GM21786 (cell line): Measurements from ENCODE around the gene NCKIPSD.

Experiments
- ATAC-seq: cut with Tn5 transposase; IDR thresholded peaks from one replicate; pipeline ENCODE4 v1.9.1; 2021; ENCODE audit not compliant: unreplicated experiment

NCKIPSD gene

DNA sequence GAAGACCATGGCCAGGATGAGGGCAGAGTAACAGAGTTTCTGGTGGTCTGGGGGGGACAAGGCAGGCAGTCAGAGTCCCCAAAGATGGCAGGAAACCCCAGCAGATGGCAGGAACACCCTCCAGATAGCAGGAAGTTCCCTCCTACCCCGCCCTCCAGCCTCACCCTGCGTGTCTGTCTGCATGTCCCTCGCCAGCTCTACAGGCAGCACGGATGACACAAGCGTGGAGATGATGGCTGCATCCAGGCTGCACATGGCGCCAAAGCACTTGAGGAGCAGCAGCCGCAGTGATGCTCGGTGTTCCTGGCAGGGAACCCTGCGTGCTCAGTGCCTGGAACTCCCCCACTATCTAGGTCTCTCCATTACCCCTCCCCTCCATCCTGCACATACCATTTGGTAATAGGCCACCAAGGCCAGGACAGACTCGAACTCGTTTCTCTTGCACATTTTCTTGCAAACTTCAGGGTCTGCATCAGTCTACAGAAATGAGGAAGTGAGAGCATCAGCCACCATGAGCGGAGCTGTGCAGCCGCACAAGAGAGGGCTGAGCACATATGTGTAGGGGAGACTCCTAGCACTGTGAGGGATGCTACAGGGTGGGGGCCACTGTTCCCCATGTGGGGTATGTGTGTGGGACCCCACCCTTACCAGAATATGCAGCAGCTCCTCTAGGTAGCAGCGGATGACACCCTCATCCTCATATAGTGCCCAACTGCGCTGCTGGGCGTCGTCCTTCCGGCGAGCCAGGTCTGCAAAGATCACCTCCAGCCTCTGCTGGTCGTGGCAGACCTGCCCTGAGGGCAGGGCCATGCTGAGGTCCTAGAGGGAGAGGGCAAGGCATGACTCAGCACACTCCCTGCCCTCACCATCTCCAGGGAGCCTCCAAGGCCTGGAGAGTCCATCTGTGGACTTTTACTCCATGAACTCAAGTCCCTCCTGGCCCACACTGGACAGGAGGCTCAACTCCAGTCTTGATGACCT, 6.0 kb downstream of the NCKIPSD start:
- ATAC-seq: no peak

DNA sequence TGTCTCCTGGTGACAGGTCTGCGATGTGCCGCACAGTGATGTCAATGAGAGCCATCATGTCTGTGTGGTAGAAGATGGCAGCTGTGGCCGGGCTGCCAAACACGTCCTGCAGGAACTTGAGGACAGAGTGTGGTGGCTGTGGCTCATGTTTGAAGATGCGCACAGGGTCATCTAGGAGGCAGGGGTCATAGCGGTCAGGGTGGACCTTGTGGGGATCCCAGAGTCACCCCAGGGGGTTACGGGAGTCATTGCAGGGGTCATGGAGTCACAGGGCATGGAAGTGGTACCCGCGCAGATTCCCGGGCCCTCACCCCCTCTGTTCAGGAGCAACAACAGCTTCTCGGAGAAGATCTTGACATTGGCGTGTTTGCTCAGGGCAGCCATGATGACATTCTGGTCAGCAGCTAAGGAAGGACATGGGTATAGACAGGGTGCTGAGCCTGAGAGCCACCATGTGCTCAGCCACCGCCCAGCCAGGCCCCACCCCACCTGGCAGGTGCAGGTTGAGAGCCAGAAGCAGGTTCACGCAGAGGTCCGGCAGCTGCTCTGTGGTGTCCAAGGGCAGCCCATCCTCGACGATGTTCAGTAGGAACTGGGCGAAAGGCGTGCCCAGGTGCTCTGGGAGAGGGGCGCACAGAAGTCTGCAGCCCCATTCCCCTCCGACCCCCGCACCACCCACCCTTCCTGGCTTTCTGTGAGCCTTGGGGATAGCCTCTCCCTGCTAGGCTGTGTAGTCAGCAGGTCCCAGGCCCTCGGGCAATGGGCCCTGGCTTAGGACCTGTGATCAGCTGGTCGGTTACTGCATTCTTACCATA, 6.9 kb downstream of the NCKIPSD start:
- no peak for ATAC-seq

DNA sequence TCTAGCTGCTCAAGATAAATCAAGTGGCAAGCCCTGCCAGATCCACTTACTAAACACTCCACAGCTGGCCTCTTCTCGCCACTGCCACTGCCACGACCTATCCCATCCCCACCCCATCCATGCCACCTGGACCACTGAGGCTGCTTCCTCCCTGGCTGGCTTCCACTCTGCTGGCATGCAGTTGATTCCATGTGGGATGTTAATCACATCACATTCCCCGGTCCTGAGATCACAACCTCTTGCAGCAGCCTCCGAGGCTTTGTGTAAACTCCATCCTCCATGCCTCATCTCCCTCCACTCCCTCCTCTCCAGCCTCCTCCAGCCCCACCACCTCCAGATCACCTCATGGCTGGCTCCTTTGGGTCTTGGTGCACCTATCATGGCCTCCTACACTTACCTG, 7.7 kb downstream of the NCKIPSD start:
- ATAC-seq: no peak

DNA sequence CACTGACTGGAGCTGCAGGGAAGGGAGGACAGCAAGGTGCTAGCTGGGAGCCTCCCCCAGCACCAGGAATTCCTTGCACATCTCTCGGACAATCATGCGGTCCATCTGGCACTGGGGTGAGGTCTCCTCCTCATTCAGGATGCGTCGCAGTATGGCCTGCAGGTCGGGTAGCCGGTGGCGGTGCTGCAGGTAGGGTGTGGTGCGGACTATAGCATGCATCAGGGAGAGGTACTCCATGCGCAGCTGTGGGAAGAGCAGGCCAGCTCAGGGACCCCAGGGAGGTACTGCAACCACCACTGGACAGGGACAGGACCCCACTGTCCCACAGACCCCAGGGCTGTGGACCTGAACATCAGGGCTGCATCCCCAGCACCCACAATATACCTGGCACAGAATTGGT, 11.2 kb downstream of the NCKIPSD start:
- no peak for ATAC-seq

DNA sequence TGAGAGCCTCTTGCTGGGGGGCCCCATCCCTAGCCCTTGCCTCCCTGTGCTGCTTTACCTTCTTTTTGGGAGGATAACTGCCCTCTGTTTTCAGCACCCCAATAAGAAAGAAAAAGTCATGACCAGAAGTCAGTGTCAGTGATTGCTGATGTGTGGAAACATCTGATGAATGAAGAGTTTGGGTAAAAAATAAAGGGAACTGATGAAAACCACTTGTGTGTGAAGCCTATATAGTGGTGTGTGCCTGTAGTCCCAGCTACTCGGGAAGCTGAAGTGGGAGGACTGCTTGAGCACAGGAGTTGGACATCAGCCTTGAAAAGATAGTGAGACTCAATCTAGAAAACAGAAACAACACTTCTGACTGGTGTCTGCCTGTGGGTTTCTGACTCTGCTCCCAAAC, 13.2 kb downstream of the NCKIPSD start:
- no peak for ATAC-seq

DNA sequence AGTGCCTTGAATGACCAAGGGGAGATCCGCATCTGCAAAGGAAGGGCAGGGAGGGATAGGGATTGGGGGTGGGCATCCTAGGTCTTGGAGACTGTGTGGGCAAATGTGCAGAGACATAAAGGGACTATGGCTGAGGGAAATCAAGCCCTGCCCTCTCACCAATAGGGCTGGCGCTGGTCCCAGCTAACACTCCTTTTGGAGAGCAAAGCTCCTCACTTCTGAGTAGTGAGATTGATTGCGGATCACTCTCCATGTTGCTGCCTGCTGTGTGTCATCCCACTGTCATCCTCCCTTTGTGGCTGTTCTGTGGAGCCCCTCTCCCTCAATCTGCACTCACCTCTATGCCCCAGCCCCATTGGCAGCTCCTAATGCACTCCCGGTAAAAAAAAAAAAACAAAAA, 20.8 kb downstream of the NCKIPSD start:
- ATAC-seq: no peak

DNA sequence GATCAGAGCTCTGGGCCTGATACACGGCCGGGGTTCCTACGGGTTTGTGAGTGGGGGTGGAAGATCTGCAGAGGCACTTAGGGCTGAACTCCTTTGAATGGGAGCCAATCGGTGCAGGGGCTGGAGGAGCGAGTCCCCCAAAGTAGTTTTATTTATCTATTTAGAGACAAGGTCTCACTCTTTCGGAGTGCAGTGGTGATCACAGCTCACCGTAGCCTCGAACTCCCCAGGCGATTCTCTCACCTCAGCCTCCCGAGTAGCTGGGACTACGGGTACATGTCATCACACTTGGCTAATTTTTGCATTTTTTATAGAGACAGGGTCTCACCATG, 21.4 kb downstream of the NCKIPSD start:
- ATAC-seq: no peak

DNA sequence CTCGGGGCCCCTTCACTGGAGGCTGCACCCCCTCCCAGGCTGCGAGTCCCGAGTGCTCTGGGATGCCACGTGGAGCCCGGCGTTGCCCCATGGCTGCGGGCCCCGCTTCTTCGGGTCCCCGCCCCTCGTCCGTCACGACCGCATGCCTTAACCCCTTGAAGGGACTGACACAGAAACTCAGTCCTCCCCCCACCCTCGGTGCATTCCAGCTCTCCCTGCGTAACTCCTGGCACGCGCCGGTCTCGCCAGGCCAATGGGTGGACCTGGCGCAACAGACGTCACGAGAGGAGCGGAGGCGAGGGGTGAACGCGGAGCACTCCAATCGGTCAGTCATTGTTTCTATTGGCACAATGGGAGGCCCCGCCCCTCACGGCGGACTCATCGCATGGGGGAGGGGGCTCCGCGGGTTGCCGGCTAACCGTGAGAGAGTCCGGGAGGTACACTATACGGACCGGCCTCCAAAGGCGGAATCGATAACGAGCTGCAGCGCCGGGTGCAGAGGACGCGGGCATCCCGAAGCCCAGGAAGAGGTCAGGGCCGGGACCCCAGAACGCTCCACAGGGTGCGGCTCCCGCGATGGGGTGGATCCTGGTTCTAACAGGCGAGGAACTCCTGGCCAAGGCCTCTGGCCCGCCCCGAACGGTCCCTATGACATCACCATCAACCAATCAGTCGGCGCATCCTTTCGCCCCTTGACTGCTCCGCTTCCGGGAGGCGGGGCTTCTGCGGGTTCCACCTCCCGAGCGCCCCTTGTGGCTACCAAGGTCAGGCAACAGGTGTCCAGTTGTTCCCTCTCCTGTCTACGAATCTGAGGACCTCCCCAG, 22.0 kb downstream of the NCKIPSD start:
- ATAC-seq: peak; percentile 87

DNA sequence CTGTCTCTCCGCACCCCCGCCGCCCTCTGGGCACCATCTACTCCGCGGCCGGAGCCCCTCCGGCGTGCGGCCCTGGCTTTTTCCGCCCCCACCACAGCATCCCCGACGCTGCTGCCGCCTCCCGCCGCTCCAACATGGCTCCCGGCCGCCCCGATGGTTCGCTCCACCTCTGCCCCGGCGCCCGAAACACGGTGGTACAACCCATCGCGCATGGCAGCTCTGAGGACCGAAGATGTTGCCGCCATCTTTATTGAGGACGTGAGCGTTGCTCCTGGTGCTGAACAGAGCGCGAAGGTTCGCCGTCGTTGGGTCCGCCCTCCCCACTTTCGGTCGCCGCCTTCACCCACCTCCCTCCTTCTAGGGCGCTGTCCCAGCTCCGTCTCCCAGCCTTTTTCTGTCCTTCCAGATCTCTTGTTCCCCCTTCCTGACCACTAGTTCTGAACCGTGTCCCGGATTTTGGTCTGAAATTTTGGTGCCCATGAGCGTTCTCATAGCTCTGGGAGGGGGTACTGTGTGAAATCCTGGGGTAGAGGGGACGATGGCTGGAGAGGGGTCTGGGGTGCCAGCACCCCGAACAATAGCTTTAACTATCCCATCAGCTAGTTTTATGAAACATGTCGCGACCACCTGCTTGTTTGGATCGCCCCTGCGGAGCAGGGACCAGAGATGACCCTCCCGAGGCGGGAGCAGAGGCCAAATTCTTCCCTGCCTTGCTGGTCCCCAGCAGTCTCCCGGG, 22.8 kb downstream of the NCKIPSD start, which contains the start of gene CELSR3:
CELSR3 (minus strand) TSS at position 134 of the 736 bp plus-strand sequence. CDS start 252 bp downstream, outside the sequence.
- ATAC-seq: no peak

DNA sequence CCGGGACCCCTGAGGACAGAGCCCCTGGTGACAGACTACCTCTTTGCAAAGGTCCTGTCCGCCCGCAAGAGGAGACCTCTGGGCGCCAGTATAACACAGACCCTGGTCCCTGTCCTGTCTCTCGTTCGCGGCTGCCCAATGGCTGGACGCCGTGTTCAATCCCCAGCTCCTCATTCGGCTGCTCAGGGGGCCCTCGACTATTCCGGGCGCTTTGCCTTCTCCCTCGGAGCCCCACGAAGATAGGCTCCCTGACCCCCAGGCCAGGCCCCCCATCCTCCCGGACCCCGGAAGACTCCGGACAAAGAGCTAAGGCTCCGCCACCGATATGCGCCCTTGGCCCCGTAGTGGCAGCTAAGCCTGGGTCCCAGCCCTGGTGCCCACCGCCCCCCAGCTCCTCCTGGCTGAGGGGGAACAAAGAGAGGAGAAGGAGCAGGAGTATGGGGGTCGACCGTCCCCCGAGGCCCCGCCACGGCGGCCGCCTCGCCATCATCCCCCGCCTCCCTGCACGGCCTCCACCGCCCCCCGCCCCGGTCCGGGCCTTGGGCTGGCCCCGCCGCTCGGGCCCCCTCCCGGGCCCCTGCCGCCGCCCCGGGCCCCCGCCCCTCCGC, 23.5 kb downstream of the NCKIPSD start:
- no peak for ATAC-seq

DNA sequence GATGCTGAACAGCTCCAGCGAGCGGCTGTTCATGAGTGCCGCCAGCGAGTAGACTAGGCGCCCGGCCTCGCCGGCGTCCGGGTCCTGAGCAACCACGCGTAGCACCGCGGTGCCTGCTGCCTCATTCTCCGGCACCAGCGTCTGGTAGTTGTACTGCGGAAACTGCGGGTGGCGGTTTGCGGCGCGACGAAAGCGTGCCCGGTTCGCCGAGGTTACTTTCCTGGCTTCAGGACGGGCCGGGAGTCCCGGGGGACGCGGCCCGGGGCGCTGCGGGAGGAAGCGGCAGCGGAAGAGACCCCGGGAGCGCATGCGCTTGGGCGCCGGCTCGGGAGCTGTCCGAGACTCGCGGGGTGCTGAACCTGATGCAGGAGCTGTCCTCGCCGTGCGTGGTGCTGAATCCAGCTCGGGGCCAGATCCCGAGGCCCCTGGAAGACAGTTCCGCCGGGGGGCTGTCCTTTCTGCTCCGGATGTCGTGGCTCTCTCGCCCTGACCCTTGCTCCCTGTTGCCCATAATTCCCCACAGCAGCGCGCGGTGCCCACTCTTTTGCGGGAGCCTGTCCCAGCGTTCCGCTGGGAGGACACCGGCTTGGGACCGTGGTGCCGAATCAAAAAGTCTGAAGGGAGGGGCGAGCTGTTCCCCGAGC, 24.1 kb downstream of the NCKIPSD start:
- no peak for ATAC-seq

DNA sequence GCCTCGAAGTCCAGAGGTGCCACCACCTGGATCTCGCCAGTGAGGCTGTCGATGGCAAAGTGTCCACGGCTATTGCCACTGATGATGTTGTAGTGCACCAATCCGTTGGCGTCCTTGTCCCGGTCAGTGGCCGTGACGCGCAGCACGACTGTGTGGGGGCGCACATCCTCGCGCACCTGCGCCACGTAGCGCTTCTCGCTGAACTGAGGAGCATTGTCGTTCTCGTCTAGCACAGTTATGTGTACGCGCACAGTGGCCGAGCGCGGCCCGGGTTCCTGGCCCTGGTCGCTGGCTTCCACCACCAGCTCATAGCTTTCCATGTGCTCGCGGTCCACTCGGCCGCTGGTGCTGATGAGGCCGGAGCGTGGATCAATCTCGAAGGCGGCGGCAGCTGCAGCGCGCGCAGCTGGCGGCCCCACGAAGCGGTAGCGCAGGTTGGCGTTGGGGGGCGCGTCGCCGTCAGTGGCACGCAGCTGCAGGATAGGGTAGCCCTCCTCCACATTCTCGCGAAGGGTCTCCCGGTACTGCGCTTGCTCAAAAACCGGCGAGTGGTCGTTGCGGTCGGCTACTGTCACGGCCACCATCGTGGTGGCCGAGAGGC, 24.8 kb downstream of the NCKIPSD start:
- ATAC-seq: no peak

DNA sequence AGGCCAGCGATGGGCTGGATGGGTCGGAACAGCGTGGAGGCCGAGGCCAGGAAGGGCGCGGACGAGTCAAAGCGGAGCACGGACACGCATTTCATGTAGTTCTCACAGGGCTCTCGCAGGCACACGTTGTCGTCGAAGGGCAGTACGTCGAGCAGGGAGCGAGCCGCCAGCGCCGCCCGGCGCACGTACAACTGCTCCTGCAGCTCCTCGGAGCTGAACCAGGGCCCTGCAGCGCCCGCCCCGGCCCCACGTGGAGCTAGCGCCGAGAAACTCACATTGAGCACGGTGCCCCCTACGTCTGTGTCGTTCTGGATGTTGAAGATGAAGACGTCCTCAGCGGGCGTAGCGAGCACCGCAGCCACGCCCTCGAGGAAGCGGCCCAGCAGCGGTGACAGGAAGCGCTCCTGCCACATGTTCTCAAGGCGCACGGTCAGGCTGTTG, 28.9 kb downstream of the NCKIPSD start:
- no peak for ATAC-seq

DNA sequence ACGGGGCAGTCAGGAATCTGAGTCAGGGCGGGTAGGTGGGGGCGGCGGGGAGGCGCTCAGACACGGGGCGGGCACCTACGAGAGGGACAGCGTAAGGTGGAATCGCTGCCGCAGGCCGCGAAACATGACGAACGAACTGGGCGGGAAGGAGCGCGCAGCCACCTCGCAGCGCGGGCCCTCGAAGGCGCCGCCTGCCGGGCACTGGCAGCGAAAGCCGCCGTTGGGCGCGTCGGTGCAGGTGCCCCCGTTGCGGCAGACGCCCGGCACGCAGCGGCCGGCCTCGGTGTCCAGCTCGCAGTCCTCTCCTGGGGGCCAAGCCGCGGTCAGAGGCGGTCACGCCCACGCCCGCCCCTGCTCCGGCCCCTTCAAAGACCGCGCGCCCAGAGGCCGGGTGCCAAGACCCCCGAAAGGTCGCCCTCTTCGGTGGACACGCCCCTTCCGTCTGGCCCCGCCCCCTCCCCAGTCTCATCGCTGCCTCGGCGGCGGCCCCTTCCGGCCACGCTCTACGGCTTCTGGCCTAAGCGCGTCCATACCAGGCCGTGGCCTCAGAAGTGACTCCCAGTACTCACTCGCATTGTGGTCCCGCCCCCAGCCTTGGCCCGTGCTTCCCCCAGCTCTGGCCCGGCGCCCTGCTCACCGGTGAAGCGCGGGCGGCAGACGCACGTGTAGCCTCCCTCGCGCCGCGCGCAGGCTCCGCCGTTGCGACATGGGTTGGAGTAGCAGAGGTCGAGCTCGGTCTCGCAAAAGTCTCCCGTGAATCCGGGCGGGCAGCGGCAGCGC, 29.5 kb downstream of the NCKIPSD start:
- ATAC-seq: no peak

DNA sequence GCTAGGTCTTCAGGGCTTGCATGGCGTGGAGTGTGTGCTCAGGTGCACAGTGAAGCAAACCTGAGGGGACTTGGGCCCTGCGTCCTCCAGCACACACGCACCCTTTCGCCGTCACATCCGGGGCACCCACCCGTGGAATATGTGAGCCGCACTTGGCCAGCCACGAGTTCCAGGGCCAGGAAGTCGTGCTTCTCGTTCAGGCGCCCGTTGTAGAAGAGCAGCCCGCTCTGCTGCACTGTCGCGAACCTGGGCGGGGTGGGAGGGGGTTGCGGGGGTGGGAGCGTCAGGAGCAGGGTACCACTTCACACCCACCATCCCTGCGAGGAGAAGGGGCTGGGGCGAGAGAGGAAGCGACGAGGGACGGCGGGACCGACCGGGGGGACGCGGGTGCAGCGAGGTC, 30.1 kb downstream of the NCKIPSD start:
- ATAC-seq: no peak

DNA sequence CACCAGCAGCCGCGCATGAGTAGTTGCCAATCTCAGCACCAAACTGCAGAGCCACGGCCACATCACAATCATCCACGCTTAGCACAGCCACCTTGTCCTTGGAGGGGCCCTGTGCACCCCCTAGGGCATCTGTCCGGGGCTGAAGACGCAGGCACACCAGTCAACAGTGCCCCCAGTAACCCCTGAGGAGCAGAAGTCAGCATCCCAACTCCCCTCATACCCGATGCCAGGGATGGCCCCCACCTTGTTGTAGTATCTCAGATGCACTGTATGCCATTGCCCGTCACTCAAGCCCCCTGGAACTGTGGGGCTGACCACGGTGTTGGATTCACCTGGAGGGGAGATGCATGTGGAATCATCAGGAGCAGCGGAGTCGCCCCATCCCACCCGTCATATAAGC, 30.7 kb downstream of the NCKIPSD start:
- ATAC-seq: no peak

DNA sequence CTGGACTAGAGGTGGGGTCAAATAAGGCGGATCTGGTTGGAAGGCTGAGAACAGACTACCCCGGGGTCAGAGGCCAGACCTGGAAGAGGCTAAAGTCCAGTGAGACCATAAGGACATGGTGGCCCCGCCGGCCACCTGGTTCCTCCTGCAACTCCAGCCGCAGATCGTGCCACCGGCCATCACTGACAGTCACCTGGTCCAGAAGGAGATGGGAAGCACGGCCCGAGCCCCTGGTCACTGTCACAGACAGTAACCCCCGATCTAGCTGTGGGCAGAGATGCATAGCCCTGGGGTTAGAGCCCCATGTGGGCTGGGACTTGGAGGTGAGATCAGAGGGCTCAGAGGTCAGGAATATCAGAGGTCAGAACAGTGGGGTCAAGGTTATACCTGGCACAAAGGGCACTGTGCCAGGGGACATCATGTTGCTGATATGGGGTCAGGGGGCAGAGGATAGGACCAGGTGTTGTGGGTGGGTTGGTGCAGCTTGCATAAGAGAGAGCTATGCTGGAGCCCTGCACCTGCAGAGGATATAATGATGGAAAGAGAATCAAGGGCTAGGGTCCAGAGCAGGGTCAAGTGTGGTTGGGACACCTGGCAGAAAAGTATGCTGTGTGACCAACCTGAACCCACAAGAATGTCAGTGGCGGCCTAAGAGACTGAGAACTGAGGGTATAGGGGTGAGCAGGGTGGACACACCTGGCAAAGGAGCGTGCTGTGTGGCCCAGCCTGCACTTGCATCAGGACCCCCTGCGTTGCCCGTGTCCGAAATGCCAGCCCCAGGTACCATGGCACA, 32.6 kb downstream of the NCKIPSD start:
- no peak for ATAC-seq

DNA sequence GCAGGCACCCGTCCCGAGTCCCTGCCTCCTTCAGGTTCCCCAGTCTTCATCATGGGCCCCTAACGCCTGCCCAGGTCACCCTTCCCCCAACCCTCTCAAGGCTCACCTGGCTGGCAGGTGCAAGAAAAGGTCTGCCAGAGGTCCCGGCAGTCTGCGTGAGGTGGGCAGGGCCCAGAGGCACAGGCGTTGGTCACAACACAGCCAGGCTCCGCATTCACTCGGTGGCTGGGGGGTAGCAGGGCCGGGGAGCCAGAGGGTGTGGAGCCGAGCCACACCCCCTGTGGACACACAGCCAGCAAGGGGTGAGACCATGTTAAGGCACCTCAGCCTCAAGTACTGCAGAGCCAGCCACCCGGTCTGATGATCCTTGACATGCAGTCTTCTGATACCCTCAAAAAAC, 33.9 kb downstream of the NCKIPSD start:
- ATAC-seq: no peak
